H1 (cell line): ENCODE measurements around the gene PDZD2. TPM values are rescaled to one million over a fixed set of nuclear protein-coding genes. Genes with fewer than 3 reads are reported as not detected.

ENCODE experiments used
- CTCF ChIA-PET: fragments of 300-600 bp; sonication (Branson Sonifier 250); formaldehyde crosslinking; loops from one replicate; lab custom pipeline; 2021; ENCODE audit not compliant: partially characterized antibody; lab: Charles Lee
- POLR2A ChIA-PET: fragments of 300-600 bp; sonication (Branson Sonifier 250); formaldehyde crosslinking; loops from one replicate; lab custom pipeline; 2021; ENCODE audit warnings: inconsistent platforms; ENCODE audit not compliant: partially characterized antibody; lab: Charles Lee
- DNase-seq, 2 experiments: peaks; one replicate each; pipeline versions ENCODE4 v3.0.0 to v3.0.0-alpha.2; 2010 to 2022; ENCODE audit warnings: low spot score in 2 of 2, low read depth in 1 of 2, mixed read lengths in 1 of 2
- FAIRE-seq: peaks from 2 replicates; lab custom pipeline; 2011; peaks lifted over from hg19 to GRCh38; lab: Jason Lieb, UNC
- H2AFZ ChIP-seq: 2 replicates; pipeline ENCODE4 v1.8.1; 2012; ENCODE audit warnings: low read length, inconsistent platforms
- H2AK5ac ChIP-seq: 2 replicates; pipeline ENCODE4 v1.6.1; 2013; ENCODE audit warnings: low read depth, low read length
- H2BK120ac ChIP-seq: replicated peaks from 2 replicates; pipeline ENCODE3; 2013; ENCODE audit warnings: low read depth, low read length, inconsistent platforms
- H2BK12ac ChIP-seq: 2 replicates; pipeline ENCODE4 v1.6.1; 2013; ENCODE audit warnings: low read depth, low read length
- H2BK15ac ChIP-seq: 2 replicates; pipeline ENCODE4 v1.6.1; 2013; ENCODE audit warnings: low read length
- H2BK20ac ChIP-seq: 2 replicates; pipeline ENCODE4 v1.6.1; 2013; ENCODE audit warnings: low read length
- H2BK5ac ChIP-seq: 2 replicates; pipeline ENCODE4 v1.6.1; 2013; ENCODE audit warnings: low read depth, low read length
- H3K14ac ChIP-seq: 2 replicates; pipeline ENCODE4 v1.6.1; 2013; ENCODE audit warnings: inconsistent platforms; ENCODE audit not compliant: insufficient read length
- H3K18ac ChIP-seq: 2 replicates; pipeline ENCODE4 v1.6.1; 2013; ENCODE audit warnings: low read length; ENCODE audit errors: extremely low read depth
- H3K23ac ChIP-seq: 2 replicates; pipeline ENCODE4 v1.6.1; 2013; ENCODE audit warnings: inconsistent platforms; ENCODE audit not compliant: insufficient read length
- H3K23me2 ChIP-seq: 2 replicates; pipeline ENCODE4 v1.6.1; 2013; ENCODE audit warnings: low read depth, low read length
- H3K27ac ChIP-seq: 2 replicates; pipeline ENCODE4 v1.6.1; 2011; ENCODE audit warnings: low read depth, low read length, inconsistent platforms
- H3K27me3 ChIP-seq, 4 experiments: replicated peaks in 1 of 4; 1 replicate in 1 of 4; 2 replicates in 3 of 4; pipeline versions ENCODE4 v1.6.1 to v1.8.1; 2011 to 2013; ENCODE audit warnings: low read length in 3 of 4, mild to moderate bottlenecking in 3 of 4, inconsistent platforms in 2 of 4, mixed read lengths in 2 of 4, moderate library complexity in 1 of 4; ENCODE audit not compliant: control insufficient read depth in 3 of 4, insufficient read depth in 3 of 4; ENCODE audit errors: extremely low read depth in 1 of 4
- H3K36me3 ChIP-seq, 4 experiments: 2 replicates each; pipeline versions ENCODE4 v1.6.1 to v1.8.1; 2011 to 2013; ENCODE audit warnings: mild to moderate bottlenecking in 4 of 4, low read length in 3 of 4, moderate library complexity in 2 of 4, control low read depth in 1 of 4, inconsistent platforms in 1 of 4; ENCODE audit not compliant: insufficient read depth in 4 of 4, control insufficient read depth in 2 of 4
- H3K4ac ChIP-seq: replicated peaks from 2 replicates; pipeline ENCODE3; 2013; ENCODE audit warnings: low read length, low read depth, mixed read lengths, inconsistent platforms; ENCODE audit not compliant: insufficient read length
- H3K4me1 ChIP-seq, 4 experiments: replicated peaks in 1 of 4; 1 replicate in 1 of 4; 2 replicates in 3 of 4; pipeline versions ENCODE4 v1.6.1 to v1.8.1; 2011 to 2013; ENCODE audit warnings: low read length in 3 of 4, inconsistent platforms in 2 of 4, mixed read lengths in 1 of 4; ENCODE audit not compliant: insufficient read depth in 4 of 4, control insufficient read depth in 3 of 4
- H3K4me2 ChIP-seq, 2 experiments: 2 replicates each; pipeline versions ENCODE4 v1.6.1 to v1.8.1; 2011 to 2013; ENCODE audit warnings: low read depth in 2 of 2, low read length in 2 of 2, control low read depth in 1 of 2, inconsistent platforms in 1 of 2, mild to moderate bottlenecking in 1 of 2; ENCODE audit not compliant: insufficient read depth in 1 of 2
- H3K4me3 ChIP-seq, 4 experiments: fragments of 200-600, 300-600 bp in 1 of 4; sonication (generic), shearing (Covaris generic), sonication (Bioruptor Twin) in 1 of 4; 2 replicates each; pipeline versions ENCODE4 v1.5.1 to v1.8.1; 2011 to 2016; ENCODE audit warnings: low read length in 4 of 4, low read depth in 3 of 4, control low read depth in 2 of 4, inconsistent platforms in 2 of 4, mild to moderate bottlenecking in 2 of 4, mixed read lengths in 1 of 4, moderate library complexity in 1 of 4; ENCODE audit not compliant: insufficient read depth in 2 of 4; ENCODE audit errors: extremely low read depth in 1 of 4
- H3K56ac ChIP-seq: replicated peaks from 2 replicates; pipeline ENCODE3; 2013; ENCODE audit warnings: low read depth, mild to moderate bottlenecking, mixed read lengths, low read length, inconsistent platforms; ENCODE audit not compliant: insufficient read length
- H3K79me1 ChIP-seq: 2 replicates; pipeline ENCODE4 v1.6.1; 2013; ENCODE audit warnings: low read depth, low read length, control low read depth
- H3K79me2 ChIP-seq, 2 experiments: 2 replicates each; pipeline versions ENCODE4 v1.6.1 to v1.8.1; 2012 to 2013; ENCODE audit warnings: low read length in 2 of 2, mild to moderate bottlenecking in 2 of 2, inconsistent platforms in 1 of 2; ENCODE audit not compliant: insufficient read depth in 2 of 2, control insufficient read depth in 1 of 2
- H3K9ac ChIP-seq, 4 experiments: replicated peaks in 1 of 4; 1 replicate in 1 of 4; 2 replicates in 3 of 4; pipeline versions ENCODE4 v1.6.1 to v1.8.1; 2011 to 2013; ENCODE audit warnings: low read depth in 3 of 4, low read length in 3 of 4, control low read depth in 2 of 4, mild to moderate bottlenecking in 2 of 4, moderate library complexity in 2 of 4, inconsistent platforms in 1 of 4; ENCODE audit errors: extremely low read depth in 1 of 4
- H3K9me3 ChIP-seq, 2 experiments: 2 replicates each; pipeline versions ENCODE4 v1.6.1 to v1.8.1; 2012 to 2013; ENCODE audit warnings: mild to moderate bottlenecking in 2 of 2, moderate library complexity in 2 of 2, control low read depth in 1 of 2, inconsistent platforms in 1 of 2, low read depth in 1 of 2, low read length in 1 of 2, mixed read lengths in 1 of 2; ENCODE audit not compliant: insufficient read depth in 2 of 2
- H4K20me1 ChIP-seq, 2 experiments: replicated peaks in 1 of 2; 2 replicates each; pipeline versions ENCODE3 to v1.8.1; 2011 to 2013; ENCODE audit warnings: inconsistent platforms in 2 of 2, low read length in 2 of 2, mild to moderate bottlenecking in 1 of 2; ENCODE audit not compliant: insufficient read depth in 2 of 2, control insufficient read depth in 1 of 2
- H4K5ac ChIP-seq: 2 replicates; pipeline ENCODE4 v1.6.1; 2013; ENCODE audit warnings: low read length, low read depth, mixed read lengths, inconsistent platforms; ENCODE audit not compliant: insufficient read length
- H4K8ac ChIP-seq: 2 replicates; pipeline ENCODE4 v1.8.0; 2013; ENCODE audit warnings: mild to moderate bottlenecking, moderate library complexity, low read length, inconsistent platforms; ENCODE audit not compliant: insufficient read depth; ENCODE audit errors: extremely low read depth
- H4K91ac ChIP-seq: replicated peaks from 2 replicates; pipeline ENCODE3; 2013; ENCODE audit warnings: low read length, mixed read lengths, inconsistent platforms; ENCODE audit not compliant: insufficient read length
- CBX5 ChIP-seq: fragments of 300-800, 300-1000 bp; sonication (generic); IDR thresholded peaks from 2 replicates; pipeline ENCODE4 v1.7.1; 2016; ENCODE audit warnings: antibody characterized with exemption, low read length, low read depth
- CHD2 ChIP-seq: IDR thresholded peaks from 2 replicates; pipeline ENCODE4 v1.6.1; 2012; ENCODE audit warnings: low read length, improper control_type of control experiment
- GTF2F1 ChIP-seq: IDR thresholded peaks from 2 replicates; pipeline ENCODE4 v1.6.1; 2012; ENCODE audit warnings: low read depth, low read length, improper control_type of control experiment, borderline replicate concordance
- KDM1A ChIP-seq: fragments of 200-600, 300-600 bp; sonication (generic); IDR thresholded peaks from 2 replicates; pipeline ENCODE4 v1.7.1; 2016; ENCODE audit warnings: mild to moderate bottlenecking, low read length, borderline replicate concordance
- MAX ChIP-seq: IDR thresholded peaks from 2 replicates; pipeline ENCODE4 v1.6.1; 2012; ENCODE audit warnings: inconsistent platforms
- NRF1 ChIP-seq: IDR thresholded peaks from 2 replicates; pipeline ENCODE4 v1.6.1; 2011; ENCODE audit warnings: mild to moderate bottlenecking, low read depth, low read length, improper control_type of control experiment
- POU5F1 ChIP-seq: IDR thresholded peaks from 2 replicates; pipeline ENCODE4 v1.6.1; 2011; ENCODE audit warnings: low read depth, mild to moderate bottlenecking, low read length, moderate library complexity
- RXRA ChIP-seq: IDR thresholded peaks from 2 replicates; pipeline ENCODE4 v1.6.1; 2011; ENCODE audit warnings: low read depth, mild to moderate bottlenecking, low read length, moderate library complexity; ENCODE audit not compliant: insufficient read depth
- SIRT6 ChIP-seq: IDR thresholded peaks from one replicate; pipeline ENCODE4 v1.7.1; 2012; ENCODE audit warnings: low read length, inconsistent platforms
- SIX5 ChIP-seq: IDR thresholded peaks from 2 replicates; pipeline ENCODE4 v1.6.1; 2011; ENCODE audit warnings: mild to moderate bottlenecking, low read depth, low read length
- SRF ChIP-seq: IDR thresholded peaks from 2 replicates; pipeline ENCODE4 v1.6.1; 2011; ENCODE audit warnings: mild to moderate bottlenecking, low read depth, low read length, moderate library complexity
- YY1 ChIP-seq: IDR thresholded peaks from 2 replicates; pipeline ENCODE4 v1.6.1; 2011; ENCODE audit warnings: low read depth, mild to moderate bottlenecking, low read length
- ZNF274 ChIP-seq: IDR thresholded peaks from 2 replicates; pipeline ENCODE4 v1.7.0; 2012; ENCODE audit warnings: low read length, borderline replicate concordance; ENCODE audit errors: extremely low read depth
- WGBS, 2 experiments: shearing (Covaris generic) in 1 of 2; methylation state at CpG; one replicate each; pipeline versions ENCODE4 v1.1.6 to v1.1.7; 2013 to 2015; ENCODE audit warnings: low lambda C conversion rate in 2 of 2, mixed read lengths in 2 of 2, inconsistent platforms in 1 of 2, low coverage in 1 of 2, missing lambda C conversion rate in 1 of 2; ENCODE audit not compliant: insufficient replicate concordance in 2 of 2, insufficient coverage in 1 of 2, insufficient read length in 1 of 2; ENCODE audit errors: extremely low coverage in 1 of 2, missing lambda C conversion rate in 1 of 2; 5-methylcytosine and 5-hydroxymethylcytosine counted together
- polyA plus RNA-seq, 7 experiments: library from polyadenylated mRNA; depleted of rRNA in 3 of 7; stranded (reverse) in 5 of 7; unstranded in 2 of 7; fragments of >200 nt in 5 of 7; fragments of 200-250 nt in 2 of 7; gene quantifications; 1 replicate in 5 of 7; 2 replicates in 1 of 7; 4 replicates in 1 of 7; pipeline versions ENCODE4 v1.2.1 to v1.2.3, GENCODE V29; 2011 to 2013; ENCODE audit warnings: missing spikeins in 2 of 7, mixed read lengths in 2 of 7
- total RNA-seq: library from RNA; stranded (reverse); fragmentation: NEBNext Ultra II Directional; extraction: Animal tissue kit (Norgen Biotek cat#: 25700); gene quantifications from 2 replicates; pipeline ENCODE4 v1.2.1, GENCODE V29; 2021
- TF ChIP-seq, protein P1 (sequence below): IDR thresholded peaks from 2 replicates; pipeline ENCODE4 v1.6.1; 2012; ENCODE audit warnings: inconsistent platforms

Gene PDZD2
- total and polyA plus RNA-seq, 2 of the 8 experiments (the other 6 are each of a cell fraction or from before 2014, with no cell fraction given), result 1.2 to 6.8 TPM

- H3K23ac ChIP-seq, result no peak overlapping the region
- no peaks in the 10 kb centered on the region for H3K27me3 ChIP-seq
- CTCF ChIA-PET, result interaction anchor here (0.6 to 1.7 kb wide), 5 partner anchors 16 to 242 kb away, joined by 3 to 5 read pairs (median 4); no protein-coding TSS in a partner anchor
- H2BK15ac ChIP-seq, result no peak overlapping the region
- no peak overlapping the region for H2AK5ac ChIP-seq
- POLR2A ChIA-PET, result no interaction called here
- no peak overlapping the region for H4K91ac ChIP-seq
- H3K56ac ChIP-seq, result no peak overlapping the region
- H3K4me2 ChIP-seq, result no peak overlapping the region
- no peak overlapping the region for H2BK20ac ChIP-seq
- no peaks in the 10 kb centered on the region for H3K79me1 ChIP-seq
- no peak overlapping the region for H2BK120ac ChIP-seq
- no peaks in the 10 kb centered on the region; a peak in 1 of 8 replicates for H3K36me3 ChIP-seq
- TF ChIP-seq NRF1 (no peak), CBX5 (no peak), GTF2F1 (no peak), POU5F1 (no peak), SIX5 (no peak), SRF (no peak), KDM1A (no peak), YY1 (no peak), CHD2 (no peak), ZNF274 (no peak), MAX (no peak), SIRT6 (no peak), RXRA (no peak)
- TF ChIP-seq, protein P1, sequence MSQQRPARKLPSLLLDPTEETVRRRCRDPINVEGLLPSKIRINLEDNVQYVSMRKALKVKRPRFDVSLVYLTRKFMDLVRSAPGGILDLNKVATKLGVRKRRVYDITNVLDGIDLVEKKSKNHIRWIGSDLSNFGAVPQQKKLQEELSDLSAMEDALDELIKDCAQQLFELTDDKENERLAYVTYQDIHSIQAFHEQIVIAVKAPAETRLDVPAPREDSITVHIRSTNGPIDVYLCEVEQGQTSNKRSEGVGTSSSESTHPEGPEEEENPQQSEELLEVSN, result no peak
- no peak for FAIRE-seq
- no peak overlapping the region for H3K18ac ChIP-seq
- H4K5ac ChIP-seq, result no peak overlapping the region
- no peak overlapping the region for H3K9ac ChIP-seq
- H3K79me2 ChIP-seq, result no peaks in the 10 kb centered on the region
- no peak overlapping the region for H2BK5ac ChIP-seq
- H3K14ac ChIP-seq, result no peak overlapping the region
- H3K27ac ChIP-seq, result no peak overlapping the region
- H3K4me3 ChIP-seq, result no peak overlapping the region
- no peak overlapping the region for H2AFZ ChIP-seq
- H4K20me1 ChIP-seq, result no peaks in the 10 kb centered on the region
- H3K4ac ChIP-seq, result no peak overlapping the region
- 89% methylated on average over 4 of the region's 4 CpGs; no CpG with 5 or more reads in 1 of the 2 experiments for WGBS, 2 experiments
- H3K23me2 ChIP-seq, result no peaks in the 10 kb centered on the region
- H3K9me3 ChIP-seq, result peaks cover 3 to 7% of the 10 kb centered on the region in 2 experiments; a peak in 2 of 4 replicates
- no peak overlapping the region for H4K8ac ChIP-seq
- peaks cover 2 to 6% (median 4%) of the 10 kb centered on the region in 4 experiments; a peak in 4 of 7 replicates for H3K4me1 ChIP-seq
- no peak for DNase-seq
- H2BK12ac ChIP-seq, result no peak overlapping the region
These were observed 99.3 kb downstream of the PDZD2 start for GRCh38 chr5:31738199-31738598.
